Neural cell (in vitro differentiated cells): ENCODE data around the gene GOSR1. TPM values are rescaled to one million over a fixed set of nuclear protein-coding genes. Genes with fewer than 3 reads are reported as not detected.
"Not testable (repeated sequence)": the region's sequence is repeated elsewhere in the genome, so short reads cannot be mapped to it uniquely, and the experiment has no call there.

Experiments
- H2AFZ ChIP-seq: fragments of 200-600, 300-800 bp; sonication (generic), shearing (Covaris generic); 2 replicates; pipeline ENCODE4 v1.6.0; 2014; ENCODE audit warnings: low read depth, mild to moderate bottlenecking, antibody characterized with exemption, low read length, moderate library complexity
- H3F3A ChIP-seq: fragments of 200-600 bp; shearing (Covaris generic); 2 replicates; pipeline ENCODE4 v1.6.1; 2016; ENCODE audit warnings: mild to moderate bottlenecking, moderate library complexity, mixed read lengths, antibody characterized with exemption, low read length; ENCODE audit not compliant: insufficient read depth, poor library complexity, severe bottlenecking
- H3K27ac ChIP-seq: fragments of 200-600, 300-800 bp; sonication (generic), shearing (Covaris generic); 2 replicates; pipeline ENCODE4 v1.5.1; 2014; ENCODE audit warnings: mild to moderate bottlenecking, low read length, moderate library complexity
- H3K27me3 ChIP-seq: fragments of 300-800, 200-600 bp; sonication (generic), shearing (Covaris generic); 2 replicates; pipeline ENCODE4 v1.6.0; 2014; ENCODE audit warnings: mild to moderate bottlenecking, low read depth, low read length, moderate library complexity; ENCODE audit not compliant: insufficient read depth
- H3K36me3 ChIP-seq: fragments of 300-800, 200-600 bp; sonication (generic), shearing (Covaris generic); 2 replicates; pipeline ENCODE4 v1.5.1; 2014; ENCODE audit warnings: mild to moderate bottlenecking, antibody characterized with exemption, low read length, moderate library complexity; ENCODE audit not compliant: insufficient read depth
- H3K4me2 ChIP-seq: fragments of 300-800, 200-600 bp; sonication (generic), shearing (Covaris generic); 2 replicates; pipeline ENCODE4 v1.6.0; 2014; ENCODE audit warnings: mild to moderate bottlenecking, low read length
- H3K4me3 ChIP-seq: fragments of 300-800, 200-600 bp; sonication (generic), shearing (Covaris generic); 2 replicates; pipeline ENCODE4 v1.5.1; 2014; ENCODE audit warnings: mild to moderate bottlenecking, low read length, moderate library complexity
- H3K79me2 ChIP-seq: fragments of 200-600 bp; shearing (Covaris generic); replicated peaks from 2 replicates; pipeline ENCODE4 v1.6.0; 2014; ENCODE audit warnings: mild to moderate bottlenecking, low read length, moderate library complexity; ENCODE audit not compliant: insufficient read depth
- H3K9ac ChIP-seq: fragments of 300-800, 200-600 bp; sonication (generic), shearing (Covaris generic); 2 replicates; pipeline ENCODE4 v1.6.1; 2016; ENCODE audit warnings: mild to moderate bottlenecking, low read length, mixed read lengths
- H3K9me2 ChIP-seq: fragments of 200-600 bp; shearing (Covaris generic); 2 replicates; pipeline ENCODE4 v1.6.1; 2016; ENCODE audit warnings: mild to moderate bottlenecking, low read length, mixed read lengths; ENCODE audit not compliant: insufficient read depth
- H3K9me3 ChIP-seq: fragments of 200-600, 300-800 bp; sonication (generic), shearing (Covaris generic); 2 replicates; pipeline ENCODE4 v1.6.1; 2016; ENCODE audit warnings: mild to moderate bottlenecking, mixed run types, low read length, moderate library complexity, mixed read lengths
- H4K20me1 ChIP-seq: fragments of 200-600 bp; shearing (Covaris generic); 2 replicates; pipeline ENCODE4 v1.6.1; 2016; ENCODE audit warnings: mild to moderate bottlenecking, mixed run types; ENCODE audit not compliant: insufficient read depth
- EP300 ChIP-seq: fragments of 450-650 bp; conservative IDR thresholded peaks from 2 replicates; pipeline ENCODE4 v1.6.1; 2014; ENCODE audit warnings: antibody characterized with exemption, mild to moderate bottlenecking, moderate library complexity; ENCODE audit not compliant: poor library complexity, severe bottlenecking
- EZH2 ChIP-seq: fragments of 200-600, 300-800 bp; shearing (Covaris generic), sonication (generic); IDR thresholded peaks from 2 replicates; pipeline ENCODE4 v1.6.1; 2014; ENCODE audit warnings: antibody characterized with exemption, low read length, borderline replicate concordance, mild to moderate bottlenecking; ENCODE audit not compliant: insufficient read depth, poor library complexity, severe bottlenecking
- MXI1 ChIP-seq: fragments of 450-650 bp; conservative IDR thresholded peaks from 2 replicates; pipeline ENCODE4 v1.6.1; 2014; ENCODE audit warnings: antibody characterized with exemption, mild to moderate bottlenecking; ENCODE audit not compliant: poor library complexity, severe bottlenecking
- POLR2AphosphoS5 ChIP-seq: IDR thresholded peaks from 2 replicates; pipeline ENCODE4 v1.6.1; 2012
- RAD21 ChIP-seq: fragments of 450-650 bp; conservative IDR thresholded peaks from 2 replicates; pipeline ENCODE4 v1.6.1; 2014; ENCODE audit warnings: antibody characterized with exemption, mild to moderate bottlenecking, moderate library complexity
- SMC3 ChIP-seq: fragments of 450-650 bp; conservative IDR thresholded peaks from 2 replicates; pipeline ENCODE4 v1.6.1; 2014; ENCODE audit warnings: antibody characterized with exemption, mild to moderate bottlenecking, moderate library complexity; ENCODE audit not compliant: poor library complexity
- TAF1 ChIP-seq: IDR thresholded peaks from 2 replicates; pipeline ENCODE4 v1.6.1; 2012; ENCODE audit warnings: low read depth
- polyA plus RNA-seq: library from polyadenylated mRNA; depleted of rRNA; stranded (reverse); fragments of >200 nt; gene quantifications from 2 replicates; pipeline ENCODE4 v1.2.3, GENCODE V29; 2014
- TF ChIP-seq, protein P1 (sequence below): IDR thresholded peaks from 2 replicates; pipeline ENCODE4 v1.6.1; 2012; ENCODE audit warnings: borderline replicate concordance
- TF ChIP-seq, protein P2 (sequence below): fragments of 450-650 bp; IDR thresholded peaks from 2 replicates; pipeline ENCODE4 v1.5.1; 2014; ENCODE audit warnings: antibody characterized with exemption, mild to moderate bottlenecking, moderate library complexity; ENCODE audit not compliant: poor library complexity, severe bottlenecking

GOSR1 gene
- polyA plus RNA-seq, 1 donor from 2014 or later, result 20.1 TPM

- H3K4me3 ChIP-seq, result no peak overlapping the region
- TF ChIP-seq RAD21, result no peak
- no peak for TF ChIP-seq SMC3
- TF ChIP-seq EP300, result no peak
- TF ChIP-seq EZH2, result no peak
- TF ChIP-seq MXI1, result no peak
- TF ChIP-seq, protein P1, sequence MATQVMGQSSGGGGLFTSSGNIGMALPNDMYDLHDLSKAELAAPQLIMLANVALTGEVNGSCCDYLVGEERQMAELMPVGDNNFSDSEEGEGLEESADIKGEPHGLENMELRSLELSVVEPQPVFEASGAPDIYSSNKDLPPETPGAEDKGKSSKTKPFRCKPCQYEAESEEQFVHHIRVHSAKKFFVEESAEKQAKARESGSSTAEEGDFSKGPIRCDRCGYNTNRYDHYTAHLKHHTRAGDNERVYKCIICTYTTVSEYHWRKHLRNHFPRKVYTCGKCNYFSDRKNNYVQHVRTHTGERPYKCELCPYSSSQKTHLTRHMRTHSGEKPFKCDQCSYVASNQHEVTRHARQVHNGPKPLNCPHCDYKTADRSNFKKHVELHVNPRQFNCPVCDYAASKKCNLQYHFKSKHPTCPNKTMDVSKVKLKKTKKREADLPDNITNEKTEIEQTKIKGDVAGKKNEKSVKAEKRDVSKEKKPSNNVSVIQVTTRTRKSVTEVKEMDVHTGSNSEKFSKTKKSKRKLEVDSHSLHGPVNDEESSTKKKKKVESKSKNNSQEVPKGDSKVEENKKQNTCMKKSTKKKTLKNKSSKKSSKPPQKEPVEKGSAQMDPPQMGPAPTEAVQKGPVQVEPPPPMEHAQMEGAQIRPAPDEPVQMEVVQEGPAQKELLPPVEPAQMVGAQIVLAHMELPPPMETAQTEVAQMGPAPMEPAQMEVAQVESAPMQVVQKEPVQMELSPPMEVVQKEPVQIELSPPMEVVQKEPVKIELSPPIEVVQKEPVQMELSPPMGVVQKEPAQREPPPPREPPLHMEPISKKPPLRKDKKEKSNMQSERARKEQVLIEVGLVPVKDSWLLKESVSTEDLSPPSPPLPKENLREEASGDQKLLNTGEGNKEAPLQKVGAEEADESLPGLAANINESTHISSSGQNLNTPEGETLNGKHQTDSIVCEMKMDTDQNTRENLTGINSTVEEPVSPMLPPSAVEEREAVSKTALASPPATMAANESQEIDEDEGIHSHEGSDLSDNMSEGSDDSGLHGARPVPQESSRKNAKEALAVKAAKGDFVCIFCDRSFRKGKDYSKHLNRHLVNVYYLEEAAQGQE, result no peak
- no peak for TF ChIP-seq TAF1
- no peak for TF ChIP-seq POLR2AphosphoS5
- TF ChIP-seq, protein P2, sequence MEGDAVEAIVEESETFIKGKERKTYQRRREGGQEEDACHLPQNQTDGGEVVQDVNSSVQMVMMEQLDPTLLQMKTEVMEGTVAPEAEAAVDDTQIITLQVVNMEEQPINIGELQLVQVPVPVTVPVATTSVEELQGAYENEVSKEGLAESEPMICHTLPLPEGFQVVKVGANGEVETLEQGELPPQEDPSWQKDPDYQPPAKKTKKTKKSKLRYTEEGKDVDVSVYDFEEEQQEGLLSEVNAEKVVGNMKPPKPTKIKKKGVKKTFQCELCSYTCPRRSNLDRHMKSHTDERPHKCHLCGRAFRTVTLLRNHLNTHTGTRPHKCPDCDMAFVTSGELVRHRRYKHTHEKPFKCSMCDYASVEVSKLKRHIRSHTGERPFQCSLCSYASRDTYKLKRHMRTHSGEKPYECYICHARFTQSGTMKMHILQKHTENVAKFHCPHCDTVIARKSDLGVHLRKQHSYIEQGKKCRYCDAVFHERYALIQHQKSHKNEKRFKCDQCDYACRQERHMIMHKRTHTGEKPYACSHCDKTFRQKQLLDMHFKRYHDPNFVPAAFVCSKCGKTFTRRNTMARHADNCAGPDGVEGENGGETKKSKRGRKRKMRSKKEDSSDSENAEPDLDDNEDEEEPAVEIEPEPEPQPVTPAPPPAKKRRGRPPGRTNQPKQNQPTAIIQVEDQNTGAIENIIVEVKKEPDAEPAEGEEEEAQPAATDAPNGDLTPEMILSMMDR, result no peak
- no peaks in the 10 kb centered on the region for H3K79me2 ChIP-seq
- H3K27me3 ChIP-seq, result no peaks in the 10 kb centered on the region
- no peak overlapping the region for H3K27ac ChIP-seq
- H3K9me3 ChIP-seq, result no peaks in the 10 kb centered on the region
- H3K9ac ChIP-seq, result no peak overlapping the region
- no peak overlapping the region for H3K4me2 ChIP-seq
- H3F3A ChIP-seq, result no peaks in the 10 kb centered on the region
- no peaks in the 10 kb centered on the region for H3K36me3 ChIP-seq
- H3K9me2 ChIP-seq, result no peaks in the 10 kb centered on the region
- no peak overlapping the region for H2AFZ ChIP-seq
- H4K20me1 ChIP-seq, result no peaks in the 10 kb centered on the region
These were observed 33.5 kb upstream of the GOSR1 start for GRCh38 chr17:30443721-30444120.

DNA sequence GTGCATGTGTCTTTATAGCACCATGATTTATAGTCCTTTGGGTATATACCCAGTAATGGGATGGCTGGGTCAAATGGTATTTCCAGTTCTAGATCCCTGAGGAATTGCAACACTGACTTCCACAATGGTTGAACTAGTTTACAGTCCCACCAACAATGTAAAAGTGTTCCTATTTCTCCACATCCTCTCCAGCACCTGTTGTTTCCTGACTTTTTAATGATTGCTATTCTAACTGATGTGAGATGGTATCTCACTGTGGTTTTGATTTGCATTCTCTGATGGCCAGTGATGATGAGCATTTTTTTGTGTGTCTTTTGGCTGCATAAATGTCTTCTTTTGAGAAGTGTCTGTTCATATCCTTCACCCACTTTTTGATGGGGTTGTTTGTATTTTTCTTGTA lies 30.6 kb upstream of the GOSR1 start:
- H2AFZ ChIP-seq, H3K9ac ChIP-seq, H3K27me3 ChIP-seq, H3K9me3 ChIP-seq, H3K4me2 ChIP-seq, H3F3A ChIP-seq, H3K4me3 ChIP-seq, H4K20me1 ChIP-seq, H3K9me2 ChIP-seq, H3K27ac ChIP-seq, H3K36me3 ChIP-seq, H3K79me2 ChIP-seq: not testable (repeated sequence)

- Histone ChIP-seq H3F3A (no peaks in the 10 kb centered on the region), H3K27ac (no peak overlapping the region), H4K20me1 (no peaks in the 10 kb centered on the region), H3K36me3 (no peaks in the 10 kb centered on the region), H3K27me3 (no peaks in the 10 kb centered on the region), H3K4me2 (no peak overlapping the region), H3K79me2 (no peaks in the 10 kb centered on the region), H3K9me2 (no peaks in the 10 kb centered on the region), H3K4me3 (no peak overlapping the region), H3K9ac (no peak overlapping the region), H2AFZ (no peak overlapping the region), H3K9me3 (no peaks in the 10 kb centered on the region)
- no peak for TF ChIP-seq EZH2
- TF ChIP-seq, protein P2, result no peak
- TF ChIP-seq SMC3, result no peak
- TF ChIP-seq POLR2AphosphoS5, result no peak
These were observed 27.7 kb upstream of the GOSR1 start for GRCh38 chr17:30449480-30449879.
